ENCODE measurements around the gene RND2. TPM values are rescaled to one million over a fixed set of nuclear protein-coding genes. Genes with fewer than 3 reads are reported as not detected.
"Not testable (repeated sequence)": the region's sequence is repeated elsewhere in the genome, so short reads cannot be mapped to it uniquely, and the experiment has no call there.

Gene RND2
- total RNA-seq, 1 donor from 2014 or later: under 0.01 TPM

- no peak overlapping the region for H3K27ac ChIP-seq (ENCODE audit: low read depth, low read length)
- H3K27me3 ChIP-seq (ENCODE audit: control insufficient read depth in 3 of 3, insufficient read depth in 3 of 3, low read length in 3 of 3): no peaks in the 10 kb centered on the region
- peaks cover 0 to 2% (median 0%) of the 10 kb centered on the region in 3 donors for H3K36me3 ChIP-seq (ENCODE audit: control insufficient read depth in 3 of 3, insufficient read depth in 3 of 3, low read length in 3 of 3)
- H3K9me3 ChIP-seq (ENCODE audit: control insufficient read depth in 3 of 3, low read length in 3 of 3): no peaks in the 10 kb centered on the region
- no peaks in the 10 kb centered on the region for H3K4me1 ChIP-seq (ENCODE audit: control insufficient read depth in 3 of 3, insufficient read depth in 3 of 3, low read length in 3 of 3)
- H3K4me3 ChIP-seq (ENCODE audit: low read length in 3 of 3): no peak overlapping the region
- H3K9ac ChIP-seq (ENCODE audit: low read depth in 1 of 3, low read length in 3 of 3): no peak overlapping the region
These were observed 17.1 kb downstream of the RND2 start for GRCh38 chr17:43042025-43042628.

- Histone ChIP-seq H3K36me3 (ENCODE audit: control insufficient read depth in 3 of 3, insufficient read depth in 3 of 3, low read length in 3 of 3) (peaks cover 0 to 2% (median 0%) of the 10 kb centered on the region in 3 donors), H3K27me3 (ENCODE audit: control insufficient read depth in 3 of 3, insufficient read depth in 3 of 3, low read length in 3 of 3) (no peaks in the 10 kb centered on the region), H3K9ac (ENCODE audit: low read depth in 1 of 3, low read length in 3 of 3) (no peak overlapping the region), H3K27ac (ENCODE audit: low read depth, low read length) (no peak overlapping the region), H3K9me3 (ENCODE audit: control insufficient read depth in 3 of 3, low read length in 3 of 3) (no peaks in the 10 kb centered on the region), H3K4me1 (ENCODE audit: control insufficient read depth in 3 of 3, insufficient read depth in 3 of 3, low read length in 3 of 3) (no peaks in the 10 kb centered on the region), H3K4me3 (ENCODE audit: low read length in 3 of 3) (no peak overlapping the region)
These were observed 18.3 kb downstream of the RND2 start for GRCh38 chr17:43043307-43043706.

DNA sequence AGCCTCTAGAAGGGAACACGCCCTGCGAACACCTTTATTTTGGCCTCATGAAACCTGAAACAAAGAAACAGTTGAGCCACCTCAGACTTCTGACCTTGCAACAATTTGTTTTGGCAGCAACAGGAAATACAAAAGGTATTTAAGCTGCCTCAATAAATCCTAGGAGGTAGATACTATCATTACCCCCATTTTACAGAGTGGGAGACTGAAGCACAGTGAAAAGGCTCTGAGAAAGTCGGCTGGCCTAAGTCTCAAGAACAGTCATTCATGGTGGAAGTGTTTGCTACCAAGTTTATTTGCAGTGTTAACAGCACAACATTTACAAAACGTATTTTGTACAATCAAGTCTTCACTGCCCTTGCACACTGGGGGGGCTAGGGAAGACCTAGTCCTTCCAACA lies 19.0 kb downstream of the RND2 start:
- Histone ChIP-seq H3K9me3 (ENCODE audit: control insufficient read depth in 3 of 3, low read length in 3 of 3) (no peaks in the 10 kb centered on the region), H3K27me3 (ENCODE audit: control insufficient read depth in 3 of 3, insufficient read depth in 3 of 3, low read length in 3 of 3) (no peaks in the 10 kb centered on the region), H3K36me3 (ENCODE audit: control insufficient read depth in 3 of 3, insufficient read depth in 3 of 3, low read length in 3 of 3) (peaks cover 0 to 2% (median 0%) of the 10 kb centered on the region in 3 donors), H3K9ac (ENCODE audit: low read depth in 1 of 3, low read length in 3 of 3) (no peak overlapping the region), H3K4me3 (ENCODE audit: low read length in 3 of 3) (no peak overlapping the region), H3K4me1 (ENCODE audit: control insufficient read depth in 3 of 3, insufficient read depth in 3 of 3, low read length in 3 of 3) (no peaks in the 10 kb centered on the region), H3K27ac (ENCODE audit: low read depth, low read length) (no peak overlapping the region)

GRCh38 chr17:43051969-43052368 lies 26.9 kb downstream of the RND2 start:
- H3K36me3 ChIP-seq (ENCODE audit: control insufficient read depth in 3 of 3, insufficient read depth in 3 of 3, low read length in 3 of 3): peaks cover 2 to 12% (median 11%) of the 10 kb centered on the region in 3 donors
- no peak overlapping the region for H3K9ac ChIP-seq (ENCODE audit: low read depth in 1 of 3, low read length in 3 of 3)
- no peaks in the 10 kb centered on the region for H3K27me3 ChIP-seq (ENCODE audit: control insufficient read depth in 3 of 3, insufficient read depth in 3 of 3, low read length in 3 of 3)
- H3K27ac ChIP-seq (ENCODE audit: low read depth, low read length): no peak overlapping the region
- H3K4me3 ChIP-seq (ENCODE audit: low read length in 3 of 3): no peak overlapping the region
- H3K9me3 ChIP-seq (ENCODE audit: control insufficient read depth in 3 of 3, low read length in 3 of 3): no peaks in the 10 kb centered on the region
- no peaks in the 10 kb centered on the region for H3K4me1 ChIP-seq (ENCODE audit: control insufficient read depth in 3 of 3, insufficient read depth in 3 of 3, low read length in 3 of 3)

- not testable (repeated sequence) for H3K4me3 ChIP-seq (ENCODE audit: low read length in 3 of 3); H3K9ac ChIP-seq (ENCODE audit: low read depth in 1 of 3, low read length in 3 of 3); H3K4me1 ChIP-seq (ENCODE audit: control insufficient read depth in 3 of 3, insufficient read depth in 3 of 3, low read length in 3 of 3); H3K27ac ChIP-seq (ENCODE audit: low read depth, low read length); H3K27me3 ChIP-seq (ENCODE audit: control insufficient read depth in 3 of 3, insufficient read depth in 3 of 3, low read length in 3 of 3); H3K9me3 ChIP-seq (ENCODE audit: control insufficient read depth in 3 of 3, low read length in 3 of 3)
- peaks cover 2 to 12% (median 12%) of the 10 kb centered on the region in 3 donors for H3K36me3 ChIP-seq (ENCODE audit: control insufficient read depth in 3 of 3, insufficient read depth in 3 of 3, low read length in 3 of 3)
These were observed 28.0 kb downstream of the RND2 start for GRCh38 chr17:43053008-43053407.

GRCh38 chr17:43056051-43056450 lies 31.0 kb downstream of the RND2 start:
- no peaks in the 10 kb centered on the region for H3K9me3 ChIP-seq (ENCODE audit: control insufficient read depth in 3 of 3, low read length in 3 of 3)
- H3K9ac ChIP-seq (ENCODE audit: low read depth in 1 of 3, low read length in 3 of 3): no peak overlapping the region
- H3K4me1 ChIP-seq (ENCODE audit: control insufficient read depth in 3 of 3, insufficient read depth in 3 of 3, low read length in 3 of 3): no peaks in the 10 kb centered on the region
- H3K27ac ChIP-seq (ENCODE audit: low read depth, low read length): no peak overlapping the region
- peaks cover 2 to 8% (median 8%) of the 10 kb centered on the region in 3 donors for H3K36me3 ChIP-seq (ENCODE audit: control insufficient read depth in 3 of 3, insufficient read depth in 3 of 3, low read length in 3 of 3)
- H3K27me3 ChIP-seq (ENCODE audit: control insufficient read depth in 3 of 3, insufficient read depth in 3 of 3, low read length in 3 of 3): no peaks in the 10 kb centered on the region
- no peak overlapping the region for H3K4me3 ChIP-seq (ENCODE audit: low read length in 3 of 3)

DNA sequence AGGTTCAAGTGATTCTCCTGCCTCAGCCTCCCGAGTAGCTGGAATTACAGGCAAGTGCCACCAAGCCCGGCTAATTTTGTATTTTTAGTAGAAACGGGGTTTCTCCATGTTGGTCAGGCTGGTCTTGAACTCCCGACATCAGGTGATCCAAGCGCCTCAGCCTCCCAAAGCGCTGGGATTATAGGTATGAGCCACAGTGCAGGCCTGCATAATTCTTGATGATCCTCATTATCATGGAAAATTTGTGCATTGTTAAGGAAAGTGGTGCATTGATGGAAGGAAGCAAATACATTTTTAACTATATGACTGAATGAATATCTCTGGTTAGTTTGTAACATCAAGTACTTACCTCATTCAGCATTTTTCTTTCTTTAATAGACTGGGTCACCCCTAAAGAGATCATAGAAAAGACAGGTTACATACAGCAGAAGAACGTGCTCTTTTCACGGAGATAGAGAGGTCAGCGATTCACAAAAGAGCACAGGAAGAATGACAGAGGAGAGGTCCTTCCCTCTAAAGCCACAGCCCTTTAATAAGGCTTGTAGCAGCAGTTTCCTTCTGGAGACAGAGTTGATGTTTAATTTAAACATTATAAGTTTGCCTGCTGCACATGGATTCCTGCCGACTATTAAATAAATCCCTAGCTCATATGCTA lies 38.1 kb downstream of the RND2 start:
- H3K9ac ChIP-seq (ENCODE audit: low read depth in 1 of 3, low read length in 3 of 3): no peak overlapping the region
- H3K27ac ChIP-seq (ENCODE audit: low read depth, low read length): no peak overlapping the region
- H3K27me3 ChIP-seq (ENCODE audit: control insufficient read depth in 3 of 3, insufficient read depth in 3 of 3, low read length in 3 of 3): no peaks in the 10 kb centered on the region
- H3K9me3 ChIP-seq (ENCODE audit: control insufficient read depth in 3 of 3, low read length in 3 of 3): no peaks in the 10 kb centered on the region
- no peak overlapping the region for H3K4me3 ChIP-seq (ENCODE audit: low read length in 3 of 3)
- H3K4me1 ChIP-seq (ENCODE audit: control insufficient read depth in 3 of 3, insufficient read depth in 3 of 3, low read length in 3 of 3): no peaks in the 10 kb centered on the region
- peaks cover 0 to 5% (median 0%) of the 10 kb centered on the region in 3 donors for H3K36me3 ChIP-seq (ENCODE audit: control insufficient read depth in 3 of 3, insufficient read depth in 3 of 3, low read length in 3 of 3)

DNA sequence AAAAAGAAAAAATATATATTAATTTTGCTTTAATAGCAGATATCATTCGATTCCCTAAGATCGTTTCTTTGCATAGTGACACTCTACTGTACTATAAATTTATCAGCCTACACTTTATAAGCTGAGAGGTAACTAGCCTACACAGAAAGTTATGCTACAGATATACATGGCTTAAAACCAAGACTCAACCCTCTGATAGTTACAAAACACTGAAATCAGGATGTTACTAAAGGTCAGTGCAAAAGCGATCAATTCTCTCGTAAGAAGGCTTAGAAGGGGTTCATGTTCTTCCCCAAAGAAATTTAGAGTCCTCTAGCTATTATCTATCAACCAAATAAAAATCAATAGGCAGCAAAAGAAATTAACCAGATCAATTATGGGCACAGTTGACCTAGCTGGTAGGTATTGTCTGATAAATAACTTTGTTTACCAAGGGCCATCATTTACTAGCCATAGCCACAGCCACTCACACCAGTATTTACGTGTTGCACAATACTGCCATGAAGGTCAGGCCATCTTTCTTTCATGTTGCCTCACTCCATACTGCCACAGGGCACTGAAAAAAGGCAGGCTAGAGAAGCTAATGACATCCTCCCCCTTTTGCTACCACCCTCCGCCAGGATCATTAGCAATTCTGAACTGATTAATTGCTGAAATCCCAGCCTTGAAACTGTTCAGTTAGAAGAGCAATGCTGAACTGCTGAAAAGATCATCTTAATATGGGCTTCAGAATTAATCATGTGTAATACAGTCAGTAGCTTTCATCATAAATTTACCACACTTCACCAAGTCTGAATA lies 43.7 kb downstream of the RND2 start:
- Histone ChIP-seq H3K4me1 (ENCODE audit: control insufficient read depth in 3 of 3, insufficient read depth in 3 of 3, low read length in 3 of 3) (no peaks in the 10 kb centered on the region), H3K4me3 (ENCODE audit: low read length in 3 of 3) (no peak overlapping the region), H3K9ac (ENCODE audit: low read depth in 1 of 3, low read length in 3 of 3) (no peak overlapping the region), H3K9me3 (ENCODE audit: control insufficient read depth in 3 of 3, low read length in 3 of 3) (no peaks in the 10 kb centered on the region), H3K27ac (ENCODE audit: low read depth, low read length) (no peak overlapping the region), H3K36me3 (ENCODE audit: control insufficient read depth in 3 of 3, insufficient read depth in 3 of 3, low read length in 3 of 3) (peaks cover 2 to 13% (median 3%) of the 10 kb centered on the region in 3 donors), H3K27me3 (ENCODE audit: control insufficient read depth in 3 of 3, insufficient read depth in 3 of 3, low read length in 3 of 3) (no peaks in the 10 kb centered on the region)

- no peaks in the 10 kb centered on the region for H3K9me3 ChIP-seq (ENCODE audit: control insufficient read depth in 3 of 3, low read length in 3 of 3)
- H3K36me3 ChIP-seq (ENCODE audit: control insufficient read depth in 3 of 3, insufficient read depth in 3 of 3, low read length in 3 of 3): peaks cover 2 to 16% (median 7%) of the 10 kb centered on the region in 3 donors
- no peaks in the 10 kb centered on the region for H3K27me3 ChIP-seq (ENCODE audit: control insufficient read depth in 3 of 3, insufficient read depth in 3 of 3, low read length in 3 of 3)
- H3K9ac ChIP-seq (ENCODE audit: low read depth in 1 of 3, low read length in 3 of 3): no peak overlapping the region
- H3K27ac ChIP-seq (ENCODE audit: low read depth, low read length): no peak overlapping the region
- no peaks in the 10 kb centered on the region for H3K4me1 ChIP-seq (ENCODE audit: control insufficient read depth in 3 of 3, insufficient read depth in 3 of 3, low read length in 3 of 3)
- H3K4me3 ChIP-seq (ENCODE audit: low read length in 3 of 3): no peak overlapping the region
These were observed 44.4 kb downstream of the RND2 start for GRCh38 chr17:43069368-43069898.

DNA sequence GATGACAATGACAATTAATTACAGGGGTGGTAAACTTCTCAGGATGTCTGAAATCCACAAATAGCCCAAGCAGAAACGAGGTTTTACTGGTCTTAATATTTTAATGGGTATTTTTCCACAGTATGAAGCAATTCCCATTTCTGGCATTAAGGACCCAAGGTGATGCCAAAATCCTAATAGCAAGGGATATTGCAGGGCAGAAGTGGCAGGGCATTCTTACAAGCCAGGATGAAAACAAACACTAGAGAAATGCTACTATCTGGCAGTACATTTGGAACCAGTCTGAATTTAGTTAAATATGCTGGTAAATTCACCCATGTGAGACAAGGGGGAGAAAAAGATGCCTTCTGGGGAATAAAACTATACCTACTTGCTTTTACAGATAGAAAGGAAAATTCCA lies 45.2 kb downstream of the RND2 start:
- H3K9me3 ChIP-seq (ENCODE audit: control insufficient read depth in 3 of 3, low read length in 3 of 3): no peaks in the 10 kb centered on the region
- peaks cover 2 to 15% (median 7%) of the 10 kb centered on the region in 3 donors for H3K36me3 ChIP-seq (ENCODE audit: control insufficient read depth in 3 of 3, insufficient read depth in 3 of 3, low read length in 3 of 3)
- H3K27ac ChIP-seq (ENCODE audit: low read depth, low read length): no peak overlapping the region
- no peaks in the 10 kb centered on the region for H3K27me3 ChIP-seq (ENCODE audit: control insufficient read depth in 3 of 3, insufficient read depth in 3 of 3, low read length in 3 of 3)
- no peaks in the 10 kb centered on the region for H3K4me1 ChIP-seq (ENCODE audit: control insufficient read depth in 3 of 3, insufficient read depth in 3 of 3, low read length in 3 of 3)
- H3K9ac ChIP-seq (ENCODE audit: low read depth in 1 of 3, low read length in 3 of 3): no peak overlapping the region
- no peak overlapping the region for H3K4me3 ChIP-seq (ENCODE audit: low read length in 3 of 3)

All from skeletal muscle tissue (tissue), 4 donors.